GOT3 (cell line): ENCODE data around the gene TNF.
"Not testable (repeated sequence)": the region's sequence is repeated elsewhere in the genome, so short reads cannot be mapped to it uniquely, and the experiment has no call there.

Experiments
- DNase-seq: peaks from one replicate; lab custom pipeline; 2025; ENCODE audit warnings: mixed read lengths; lab: John Stamatoyannopoulos, UW

The TNF gene

GRCh38 chr6:31588871-31589650 lies 13.7 kb downstream of the TNF start:
- no peak for DNase-seq

DNA sequence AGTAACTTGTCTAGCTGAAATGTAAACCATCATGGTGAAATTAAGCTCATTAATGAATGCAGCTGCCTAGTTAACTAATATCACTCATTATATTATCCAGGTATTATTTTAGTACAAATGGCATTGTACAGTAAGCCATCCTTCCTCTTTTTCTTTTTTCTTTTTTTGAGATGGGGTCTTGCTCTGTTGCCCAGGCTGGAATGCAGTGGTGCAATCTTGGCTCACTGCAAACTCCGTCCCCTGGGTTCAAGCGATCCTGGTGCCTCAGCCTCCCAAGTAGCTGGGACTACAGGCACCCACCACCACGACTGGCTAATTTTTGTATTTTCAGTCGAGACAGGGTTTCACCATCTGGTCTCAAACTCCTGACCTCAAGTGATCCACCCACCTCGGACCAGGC lies 15.3 kb downstream of the TNF start:
- DNase-seq: not testable (repeated sequence)

- no peak for DNase-seq
Observed at GRCh38 chr6:31592396-31592771, 17.0 kb downstream of the TNF start.

DNA sequence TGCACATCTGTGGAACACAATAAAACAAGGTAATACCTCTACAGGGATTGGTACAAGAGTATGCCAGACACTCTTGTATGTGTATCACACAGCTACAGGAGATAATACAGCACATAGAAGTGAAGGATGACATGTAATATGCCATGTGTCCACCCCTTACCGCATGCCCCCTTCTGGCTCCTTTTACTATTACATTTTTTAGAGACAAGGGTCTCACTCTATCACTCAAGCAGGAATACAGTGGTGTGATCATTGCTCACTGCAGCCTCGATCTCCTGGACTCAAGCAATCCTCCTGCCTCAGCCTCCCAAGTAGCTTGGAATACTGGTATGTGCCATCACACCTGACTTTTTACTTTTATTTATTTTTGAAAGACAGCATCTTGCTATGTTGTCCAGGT lies 21.6 kb downstream of the TNF start:
- DNase-seq: no peak

DNA sequence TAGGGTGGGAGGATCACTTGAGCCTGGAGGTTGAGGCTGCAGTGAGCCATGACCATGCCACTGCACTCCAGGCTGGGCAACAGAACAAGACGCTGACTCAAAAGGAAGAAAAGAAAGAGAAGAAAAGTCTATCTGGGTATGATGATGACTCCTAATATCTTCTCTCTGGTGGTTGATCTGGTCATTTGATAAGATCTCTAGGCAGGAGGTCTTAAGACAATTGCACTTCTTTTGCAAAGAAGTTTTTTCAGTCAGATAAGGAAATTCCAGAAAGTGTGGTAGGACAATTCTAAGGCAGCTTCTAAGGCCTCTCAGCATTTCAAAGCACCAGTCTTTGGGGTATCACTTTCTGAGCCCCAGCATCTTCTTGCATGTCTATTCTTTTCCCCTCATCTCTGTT lies 32.0 kb downstream of the TNF start:
- no peak for DNase-seq

- DNase-seq: no peak
Observed at GRCh38 chr6:31609519-31610406, 34.4 kb downstream of the TNF start.

DNA sequence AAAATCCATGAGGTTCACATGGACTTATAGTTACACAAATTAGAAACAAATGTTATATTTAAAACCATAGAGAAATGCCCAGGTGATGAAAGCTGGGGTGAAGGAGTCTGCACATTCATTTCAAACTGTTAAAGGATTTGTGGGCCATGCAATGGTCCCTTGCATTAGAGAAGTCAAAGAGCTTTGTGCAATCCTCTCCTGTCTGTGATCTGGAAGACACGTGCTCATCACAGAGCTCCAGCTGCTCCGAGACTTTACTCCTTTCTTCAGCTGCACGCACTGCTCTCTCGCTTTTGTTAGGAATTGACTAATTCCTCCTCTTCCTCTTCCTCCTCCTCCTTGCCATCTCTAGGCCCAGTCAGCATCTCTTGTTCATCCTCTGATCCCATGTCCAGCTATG lies 35.6 kb downstream of the TNF start:
- no peak for DNase-seq

- DNase-seq: no peak
Observed at GRCh38 chr6:31614075-31614619, 38.8 kb downstream of the TNF start.

GRCh38 chr6:31614684-31615578 lies 39.6 kb downstream of the TNF start, which contains the start of gene AIF1:
Gene AIF1 (plus strand): TSS chr6:31615234. CDS start chr6:31615330, 96 bp downstream.
- no peak for DNase-seq

- DNase-seq: no peak
Observed at GRCh38 chr6:31615748-31616147, 40.4 kb downstream of the TNF start.

DNA sequence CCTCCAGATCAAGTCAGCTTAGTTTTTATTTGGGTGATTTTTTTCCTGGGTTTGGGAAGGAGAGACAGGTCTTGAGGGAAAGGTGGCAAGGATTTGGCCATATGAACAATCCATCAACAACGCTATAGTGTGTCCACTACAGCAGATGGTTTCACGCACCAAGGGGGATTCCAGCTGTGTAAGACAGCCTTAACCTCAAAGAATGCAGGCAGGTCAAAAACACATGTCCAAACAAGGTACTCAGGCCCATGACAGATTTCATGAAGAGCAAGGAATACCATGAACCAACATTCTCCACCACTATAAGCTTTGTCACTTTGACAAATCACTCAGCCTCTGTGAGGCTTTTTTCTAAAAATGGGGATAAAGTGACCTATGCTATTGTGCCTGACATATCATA lies 41.6 kb downstream of the TNF start:
- no peak for DNase-seq

DNA sequence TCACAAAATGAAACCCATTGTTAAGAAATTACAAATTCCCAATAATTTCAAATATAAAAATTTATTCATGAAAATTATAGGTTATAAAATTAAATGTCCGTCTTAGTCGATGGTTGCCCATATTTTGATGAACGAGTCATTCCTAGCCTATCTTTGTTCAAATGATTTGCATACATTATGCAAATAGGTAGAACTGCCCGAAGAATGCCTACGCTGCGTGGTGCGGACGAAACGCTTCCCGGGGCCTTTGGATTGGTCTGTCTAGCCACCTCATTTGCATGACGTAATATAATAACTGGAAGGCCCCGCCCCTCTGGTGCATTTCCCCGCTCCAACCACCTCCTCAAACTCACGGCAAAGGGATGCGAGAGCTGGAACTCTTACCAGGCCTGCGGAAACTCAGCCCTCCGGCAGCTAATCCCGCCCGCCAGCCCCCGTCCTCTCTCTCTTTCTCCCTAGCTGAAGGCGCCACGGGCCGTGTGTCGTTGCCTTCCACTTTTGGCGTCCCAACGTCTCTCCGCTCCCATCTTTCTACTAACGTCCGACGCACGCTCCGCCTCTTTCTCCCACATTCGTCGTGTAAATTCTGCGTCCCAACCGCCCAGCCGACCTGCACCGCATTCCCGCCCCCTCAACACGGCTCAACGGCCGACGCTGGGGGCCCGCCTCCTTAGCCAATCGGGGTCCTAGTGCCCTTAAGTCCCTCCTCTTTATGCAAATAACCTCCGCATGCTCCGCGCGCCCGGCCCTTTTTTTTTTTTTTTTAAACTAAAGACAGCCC lies 44.6 kb downstream of the TNF start:
- peak; percentile 92 for DNase-seq

GRCh38 chr6:31620586-31621319 lies 45.4 kb downstream of the TNF start, which contains the start of gene PRRC2A:
Gene PRRC2A (plus strand): TSS chr6:31620715. CDS start chr6:31622790, 2,075 bp downstream.
- DNase-seq: peak; percentile 74

DNA sequence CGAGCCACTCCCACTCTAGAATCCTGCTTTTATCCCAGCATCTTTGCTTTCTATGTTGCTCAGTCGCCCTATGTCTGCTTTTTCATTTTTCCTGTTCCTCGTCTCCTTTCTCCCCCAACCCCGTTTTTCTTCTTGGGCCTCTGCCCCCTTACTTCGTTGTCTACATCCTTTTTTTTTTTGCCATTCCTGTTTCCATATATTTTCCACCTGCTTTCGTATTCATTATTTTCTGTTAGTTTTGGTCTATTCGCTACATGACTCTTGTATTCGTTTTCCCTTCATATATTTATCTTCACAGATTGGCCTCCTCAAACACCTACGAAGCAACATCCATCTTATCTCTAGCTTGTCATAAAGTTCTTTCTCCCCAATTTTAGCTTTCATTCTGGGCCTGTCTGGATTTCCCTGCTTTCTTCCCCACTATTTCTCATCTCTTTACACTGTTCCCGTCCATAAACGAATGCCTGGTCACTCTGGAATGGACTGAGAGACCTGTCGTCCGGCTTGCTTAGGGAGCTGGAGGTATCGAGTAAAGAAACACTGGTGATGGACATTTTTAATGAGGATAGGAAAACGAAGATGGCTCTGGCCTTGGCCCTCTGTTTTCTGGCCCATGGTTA lies 46.1 kb downstream of the TNF start:
- DNase-seq: no peak

- DNase-seq: no peak
Observed at GRCh38 chr6:31621991-31622390, 46.6 kb downstream of the TNF start.

GRCh38 chr6:31622684-31623091 lies 47.3 kb downstream of the TNF start:
- DNase-seq: no peak

- DNase-seq: no peak
Observed at GRCh38 chr6:31624070-31624469, 48.7 kb downstream of the TNF start.

- no peak for DNase-seq
Observed at GRCh38 chr6:31626952-31627351, 51.6 kb downstream of the TNF start.

GRCh38 chr6:31627690-31628287 lies 52.4 kb downstream of the TNF start:
- no peak for DNase-seq
